GM19025 (cell line): Measurements from ENCODE around the gene VTCN1.
"Not testable (repeated sequence)": the region's sequence is repeated elsewhere in the genome, so short reads cannot be mapped to it uniquely, and the experiment has no call there.

ENCODE experiments used
- ATAC-seq: cut with Tn5 transposase; IDR thresholded peaks from one replicate; pipeline ENCODE4 v1.9.1; 2021; ENCODE audit warnings: mild to moderate bottlenecking, low read depth, moderate library complexity; ENCODE audit not compliant: unreplicated experiment

VTCN1 gene

GRCh38 chr1:117128323-117129079, 82.2 kb downstream of the VTCN1 start:
- ATAC-seq: no peak

GRCh38 chr1:117127795-117128194, 82.9 kb downstream of the VTCN1 start:
- ATAC-seq: no peak

- no peak for ATAC-seq
These were observed 86.1 kb downstream of the VTCN1 start for GRCh38 chr1:117124661-117125060.

GRCh38 chr1:117123274-117123673, 87.5 kb downstream of the VTCN1 start:
- no peak for ATAC-seq

- no peak for ATAC-seq
These were observed 88.2 kb downstream of the VTCN1 start for GRCh38 chr1:117122330-117123025.

GRCh38 chr1:117121589-117122329, 89.0 kb downstream of the VTCN1 start, which contains the start of gene TRIM45:
TRIM45 (minus strand) TSS chr1:117121749; CDS start chr1:117121201, 548 bp downstream.
- ATAC-seq: peak; percentile 90

- ATAC-seq: no peak
These were observed 89.7 kb downstream of the VTCN1 start for GRCh38 chr1:117120774-117121588.

GRCh38 chr1:117119144-117119543, 91.6 kb downstream of the VTCN1 start:
- ATAC-seq: not testable (repeated sequence)

GRCh38 chr1:117118137-117118536, 92.6 kb downstream of the VTCN1 start:
- no peak for ATAC-seq

- no peak for ATAC-seq
These were observed 93.0 kb downstream of the VTCN1 start for GRCh38 chr1:117117697-117118096.

- no peak for ATAC-seq
These were observed 94.0 kb downstream of the VTCN1 start for GRCh38 chr1:117116784-117117130.

GRCh38 chr1:117116090-117116783, 94.5 kb downstream of the VTCN1 start:
- ATAC-seq: no peak

GRCh38 chr1:117114877-117115276, 95.8 kb downstream of the VTCN1 start:
- no peak for ATAC-seq

- no peak for ATAC-seq
These were observed 97.5 kb downstream of the VTCN1 start for GRCh38 chr1:117113199-117113598.

GRCh38 chr1:117112047-117112717, 98.5 kb downstream of the VTCN1 start:
- ATAC-seq: no peak

- no peak for ATAC-seq
These were observed 100.0 kb downstream of the VTCN1 start for GRCh38 chr1:117110774-117111173.

- no peak for ATAC-seq
These were observed 103.4 kb downstream of the VTCN1 start for GRCh38 chr1:117107364-117107763.

GRCh38 chr1:117106478-117106877, 104.2 kb downstream of the VTCN1 start:
- no peak for ATAC-seq

GRCh38 chr1:117105722-117106121, 105.0 kb downstream of the VTCN1 start:
- ATAC-seq: no peak
